Spleen (tissue), 7 donors: ENCODE data around the gene NPPA.

ENCODE experiments used
- CTCF ChIP-seq, 11 experiments: fragments of 200-600 bp in 7 of 11; fragments of 450-650 bp in 4 of 11; sonication (generic) in 4 of 11; IDR thresholded peaks in 8 of 11; conservative IDR thresholded peaks in 3 of 11; 1 replicate in 7 of 11; 2 replicates in 4 of 11; pipeline versions ENCODE4 v1.4.0 to v1.8.0; 2016 to 2021; ENCODE audit warnings: antibody characterized with exemption in 11 of 11, inconsistent platforms in 4 of 11, mild to moderate bottlenecking in 1 of 11
- POLR2A ChIP-seq, 3 donors: fragments of 450-650 bp; IDR thresholded peaks; one replicate each; pipeline ENCODE4 v1.5.1; 2017; ENCODE audit warnings: antibody characterized with exemption in 3 of 3, mild to moderate bottlenecking in 1 of 3
- POLR2AphosphoS5 ChIP-seq, 3 donors: sonication (generic); formaldehyde crosslinking; IDR thresholded peaks; one replicate each; pipeline ENCODE4 v1.5.1; 2017; ENCODE audit warnings: antibody characterized with exemption in 3 of 3
- donor health status: DM: no; HTN: no; CAD: no; lungs with moderate emphysema.
- donor health status: DM: no; HTN: no; CAD: no.
- donor health status: DM: no; HTN: no; CAD: no.

GRCh38 chr1:11802616-11802972, 45.0 kb downstream of the NPPA start:
- TF ChIP-seq POLR2A (IDR thresholded peaks at IDR 0.05): no peak
- no peak for TF ChIP-seq CTCF (IDR thresholded peaks at IDR 0.05 in 8 of 11, conservative IDR thresholded peaks at IDR 0.05 in 3 of 11)
- TF ChIP-seq POLR2AphosphoS5 (IDR thresholded peaks at IDR 0.05): peak in 1 of 3 donors; percentile 40
